ENCODE results near the gene IARS2.
"Not testable (repeated sequence)": the region's sequence is repeated elsewhere in the genome, so short reads cannot be mapped to it uniquely, and the experiment has no call there.

The IARS2 gene

GRCh38 chr1:220113136-220113695, 19.3 kb downstream of the IARS2 start:
- no peak for DNase-seq (ENCODE audit: low read depth)

- DNase-seq (ENCODE audit: low read depth), result no peak
Measured at GRCh38 chr1:220119043-220119512, 25.1 kb downstream of the IARS2 start.

- no peak for DNase-seq (ENCODE audit: low read depth)
Measured at GRCh38 chr1:220121791-220122530, 28.0 kb downstream of the IARS2 start.

GRCh38 chr1:220123066-220123465, 29.1 kb downstream of the IARS2 start:
- DNase-seq (ENCODE audit: low read depth), result no peak

- no peak for DNase-seq (ENCODE audit: low read depth)
Measured at GRCh38 chr1:220123889-220124288, 30.0 kb downstream of the IARS2 start.

- no peak for DNase-seq (ENCODE audit: low read depth)
Measured at GRCh38 chr1:220124542-220124941, 30.6 kb downstream of the IARS2 start.

- no peak for DNase-seq (ENCODE audit: low read depth)
Measured at GRCh38 chr1:220127076-220127475, 33.1 kb downstream of the IARS2 start.

- DNase-seq (ENCODE audit: low read depth), result no peak
Measured at GRCh38 chr1:220129479-220130210, 35.7 kb downstream of the IARS2 start.

- no peak for DNase-seq (ENCODE audit: low read depth)
Measured at GRCh38 chr1:220135755-220136154, 41.8 kb downstream of the IARS2 start.

- DNase-seq (ENCODE audit: low read depth), result no peak
Measured at GRCh38 chr1:220137019-220137786, 43.3 kb downstream of the IARS2 start.

- no peak for DNase-seq (ENCODE audit: low read depth)
Measured at GRCh38 chr1:220139966-220140365, 46.0 kb downstream of the IARS2 start.

- no peak for DNase-seq (ENCODE audit: low read depth)
Measured at GRCh38 chr1:220144051-220144450, 50.1 kb downstream of the IARS2 start.

GRCh38 chr1:220149742-220150141, 55.8 kb downstream of the IARS2 start:
- no peak for DNase-seq (ENCODE audit: low read depth)

GRCh38 chr1:220151454-220151853, 57.5 kb downstream of the IARS2 start:
- no peak for DNase-seq (ENCODE audit: low read depth)

GRCh38 chr1:220153147-220153546, 59.2 kb downstream of the IARS2 start:
- DNase-seq (ENCODE audit: low read depth), result no peak

- DNase-seq (ENCODE audit: low read depth), result no peak
Measured at GRCh38 chr1:220156620-220157146, 62.8 kb downstream of the IARS2 start.

- DNase-seq (ENCODE audit: low read depth), result no peak
Measured at GRCh38 chr1:220157738-220158137, 63.8 kb downstream of the IARS2 start.

- DNase-seq (ENCODE audit: low read depth), result not testable (repeated sequence)
Measured at GRCh38 chr1:220158530-220158929, 64.6 kb downstream of the IARS2 start.

- DNase-seq (ENCODE audit: low read depth), result no peak
Measured at GRCh38 chr1:220159041-220159440, 65.1 kb downstream of the IARS2 start.

- DNase-seq (ENCODE audit: low read depth), result no peak
Measured at GRCh38 chr1:220160027-220160426, 66.1 kb downstream of the IARS2 start.

- DNase-seq (ENCODE audit: low read depth), result no peak
Measured at GRCh38 chr1:220164116-220164515, 70.2 kb downstream of the IARS2 start.

GRCh38 chr1:220164517-220164916, 70.6 kb downstream of the IARS2 start:
- no peak for DNase-seq (ENCODE audit: low read depth)
